ENCODE data around the gene UBE2R2. TPM values are rescaled to one million over a fixed set of nuclear protein-coding genes. Genes with fewer than 3 reads are reported as not detected.
A peak's percentile ranks its signal among the peaks of the same experiment; 100 is the strongest.
"Not testable (repeated sequence)": the region's sequence is repeated elsewhere in the genome, so short reads cannot be mapped to it uniquely, and the experiment has no call there.

UBE2R2 gene
- polyA plus RNA-seq, 10 donors: 36.4 to 47.4 (median 41.6) TPM

DNA sequence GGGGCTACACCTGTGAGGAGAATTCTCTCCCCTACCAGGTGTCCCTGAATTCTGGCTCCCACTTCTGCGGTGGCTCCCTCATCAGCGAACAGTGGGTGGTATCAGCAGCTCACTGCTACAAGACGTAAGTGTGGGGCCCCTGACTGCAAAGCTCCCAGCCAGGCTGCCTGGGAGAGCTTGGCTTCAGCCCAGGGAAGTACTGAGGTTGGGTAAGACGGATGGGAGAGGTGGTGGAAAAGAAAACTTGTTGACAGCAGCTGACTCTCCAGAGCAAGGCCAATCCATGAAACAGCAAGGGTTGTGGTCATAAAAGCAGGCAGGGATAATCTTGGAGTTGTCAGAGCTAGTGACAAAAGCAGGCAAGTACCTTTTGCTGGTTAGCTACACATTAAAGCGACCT, 20.3 kb upstream of the UBE2R2 start:
- DNase-seq: not testable (repeated sequence)

DNA sequence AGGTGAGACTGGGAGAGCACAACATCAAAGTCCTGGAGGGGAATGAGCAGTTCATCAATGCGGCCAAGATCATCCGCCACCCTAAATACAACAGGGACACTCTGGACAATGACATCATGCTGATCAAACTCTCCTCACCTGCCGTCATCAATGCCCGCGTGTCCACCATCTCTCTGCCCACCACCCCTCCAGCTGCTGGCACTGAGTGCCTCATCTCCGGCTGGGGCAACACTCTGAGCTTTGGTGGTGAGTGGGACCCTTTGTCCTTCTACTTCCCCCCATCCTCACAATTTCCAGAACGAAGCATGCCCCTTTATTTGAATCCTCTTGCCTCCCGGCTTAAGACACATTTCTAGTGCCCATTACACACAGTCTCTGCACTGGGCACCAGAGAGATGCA, 19.1 kb upstream of the UBE2R2 start:
- no peak for DNase-seq

DNA sequence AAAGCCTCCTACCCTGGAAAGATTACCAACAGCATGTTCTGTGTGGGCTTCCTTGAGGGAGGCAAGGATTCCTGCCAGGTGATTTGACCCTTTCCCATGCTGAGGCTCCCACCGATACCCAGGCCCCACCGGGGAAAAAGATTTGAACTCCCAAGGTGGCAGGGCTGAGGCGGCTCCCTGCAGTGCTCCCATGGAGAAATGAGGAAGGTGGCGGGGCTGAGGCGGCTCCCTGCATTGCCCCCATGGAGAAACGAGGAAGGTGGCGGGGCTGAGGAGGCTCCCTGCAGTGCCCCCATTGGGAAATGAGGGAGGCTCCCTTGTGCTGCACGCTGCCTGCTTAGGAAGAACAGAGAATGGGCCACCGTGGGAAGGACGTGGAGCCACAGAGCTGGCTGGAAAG, 18.4 kb upstream of the UBE2R2 start:
- no peak for DNase-seq

DNA sequence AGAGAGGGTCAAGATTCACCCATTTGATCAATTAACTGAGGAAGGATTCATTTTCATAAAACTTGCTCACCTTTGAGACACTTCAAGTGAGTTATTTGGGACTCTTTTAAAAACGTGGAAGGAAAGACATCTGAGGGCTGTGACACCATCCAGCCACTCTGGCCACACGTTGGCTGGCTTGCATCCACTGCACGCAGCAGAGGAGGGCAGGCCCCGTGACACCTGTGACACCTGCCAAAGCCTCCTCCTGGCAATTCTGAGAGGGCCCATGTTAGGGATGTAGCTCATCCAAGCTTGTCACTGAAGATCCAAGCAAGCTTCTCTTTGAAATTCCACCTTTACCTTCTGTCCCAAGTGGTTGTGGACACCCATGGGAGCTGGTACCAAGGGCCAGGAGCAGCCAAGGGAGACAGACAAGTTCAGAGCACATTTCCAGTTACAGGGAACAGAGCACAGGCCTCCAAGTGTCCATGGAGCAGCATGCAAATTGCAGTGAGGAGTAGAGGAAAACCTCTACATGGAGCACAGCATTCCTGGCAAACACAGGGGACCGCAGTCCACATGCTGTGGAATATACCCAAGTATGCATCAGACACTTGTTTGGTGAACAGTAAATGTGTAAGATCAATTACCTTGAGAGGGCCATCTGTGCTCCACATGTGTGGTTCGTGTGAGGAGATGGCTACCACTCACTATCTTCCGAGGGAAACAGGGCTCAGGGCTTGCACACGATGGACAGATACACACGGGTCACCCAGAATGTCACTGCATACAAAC, 16.8 kb upstream of the UBE2R2 start:
- DNase-seq: no peak

DNA sequence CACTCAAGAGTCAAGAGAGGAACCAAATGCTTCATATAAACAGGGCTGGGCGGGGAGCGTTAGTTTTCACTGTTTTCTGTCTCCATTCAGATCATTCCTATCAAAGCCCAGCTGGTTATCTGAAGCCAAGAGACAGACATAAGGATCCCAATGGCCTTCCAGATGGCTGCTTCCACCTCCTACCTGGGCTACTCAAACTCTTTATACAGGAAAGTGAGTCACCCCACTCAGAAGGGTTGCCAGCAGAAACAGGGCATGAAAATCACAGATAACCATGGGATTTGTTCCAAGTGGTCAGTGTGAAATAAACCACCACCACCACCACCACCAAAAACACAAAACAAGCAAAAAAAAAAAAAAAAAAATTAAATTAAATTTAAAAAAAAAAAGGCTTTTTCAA, 16.1 kb upstream of the UBE2R2 start:
- DNase-seq: no peak

DNA sequence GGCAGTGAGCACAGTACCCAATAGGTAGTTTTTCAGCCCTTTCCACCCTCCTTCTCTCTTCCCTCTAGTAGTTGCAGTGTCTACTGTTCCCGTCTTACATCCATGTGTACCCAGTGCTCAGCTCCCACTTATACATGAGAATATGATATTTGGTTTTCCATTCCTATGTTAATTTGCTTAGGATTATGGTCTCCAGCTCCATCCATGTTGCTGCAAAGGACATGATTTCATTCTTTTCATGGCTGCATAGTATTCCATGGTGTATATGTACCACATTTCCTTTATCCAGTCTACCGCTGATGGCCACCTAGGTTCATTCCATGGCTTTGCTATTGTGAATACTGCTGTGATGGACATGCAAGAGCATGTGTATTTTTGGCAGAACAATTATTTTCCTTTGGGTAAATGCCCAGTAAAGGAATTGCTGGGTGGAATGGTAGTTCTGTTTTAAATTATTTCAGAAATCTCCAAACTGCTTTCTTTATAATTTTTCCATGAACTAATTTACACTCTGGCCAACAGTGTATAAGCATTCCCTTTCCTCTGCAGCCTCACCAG, 14.9 kb upstream of the UBE2R2 start:
- DNase-seq: not testable (repeated sequence)

DNA sequence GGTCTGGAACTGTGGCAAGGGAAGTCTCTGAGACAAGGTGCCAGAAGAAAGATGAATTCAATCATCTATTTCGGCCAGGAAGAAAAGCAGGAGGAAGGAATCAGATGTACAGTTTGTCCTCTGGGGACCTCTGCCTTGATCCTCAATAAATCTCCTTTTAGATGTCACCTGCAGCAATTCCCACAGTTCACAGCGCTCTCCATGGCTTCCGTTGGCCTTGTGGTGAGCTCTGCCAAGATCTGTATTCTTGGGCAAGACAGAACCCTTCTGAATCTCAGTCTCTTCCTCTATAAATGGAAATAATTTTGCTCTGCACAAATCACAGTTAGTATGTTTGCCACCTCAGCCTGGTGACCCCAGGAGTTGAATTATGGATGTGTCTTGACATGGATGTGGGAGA, 12.8 kb upstream of the UBE2R2 start:
- DNase-seq: not testable (repeated sequence)

DNA sequence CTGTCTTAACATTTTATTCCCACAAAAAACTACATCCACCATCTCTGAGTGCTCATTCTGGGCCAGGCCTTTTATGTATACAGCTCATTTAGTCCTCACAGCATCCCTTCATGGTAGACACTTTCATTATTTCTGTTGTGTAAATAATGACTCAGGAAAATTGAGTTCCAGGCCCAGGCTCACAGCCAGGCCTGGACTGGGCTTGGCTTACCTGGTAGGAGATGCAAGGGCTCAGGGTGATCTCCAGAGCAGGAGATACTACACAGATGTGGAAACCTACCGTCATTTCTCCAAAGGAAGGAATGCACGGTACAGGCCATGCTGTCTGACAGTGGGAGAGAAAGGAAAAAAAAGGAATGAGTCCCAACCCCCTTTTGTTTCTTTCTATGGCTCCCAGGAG, 9.8 kb upstream of the UBE2R2 start:
- not testable (repeated sequence) for DNase-seq

DNA sequence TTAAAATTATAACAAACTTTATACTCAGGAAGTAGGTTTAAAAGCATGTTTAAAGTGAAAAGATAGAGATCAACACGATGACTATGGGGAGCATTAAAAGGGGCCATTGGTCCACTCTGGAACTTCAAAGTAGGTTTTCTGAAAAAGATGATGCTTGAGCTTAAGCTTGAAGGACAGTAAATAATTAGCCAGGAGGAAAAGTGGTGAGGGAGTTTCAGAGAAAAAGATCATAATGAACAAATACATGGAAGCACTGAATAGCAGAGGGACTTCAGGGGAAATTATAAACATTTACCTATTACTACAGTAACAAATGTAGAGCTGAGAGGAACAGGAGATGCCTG, 8.0 kb upstream of the UBE2R2 start:
- DNase-seq: not testable (repeated sequence)

DNA sequence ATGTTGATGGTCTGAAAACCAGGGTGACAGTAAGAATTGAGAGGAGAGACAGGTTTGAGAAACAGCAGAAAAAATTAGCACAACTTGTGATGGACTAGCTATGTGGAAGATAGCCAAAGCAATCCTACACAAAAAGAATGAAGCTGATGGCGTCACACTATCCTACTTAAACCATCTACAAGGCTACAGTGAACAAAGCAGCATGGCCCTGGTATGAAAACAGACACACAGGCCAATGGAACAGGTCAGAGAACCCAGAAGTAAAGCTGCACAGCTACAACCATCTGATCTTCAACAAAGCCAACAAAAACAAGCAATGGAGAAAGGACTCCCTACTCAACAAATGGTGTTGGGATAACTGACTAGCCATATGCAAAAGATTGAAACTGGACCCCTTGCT, 7.5 kb upstream of the UBE2R2 start:
- no peak for DNase-seq

DNA sequence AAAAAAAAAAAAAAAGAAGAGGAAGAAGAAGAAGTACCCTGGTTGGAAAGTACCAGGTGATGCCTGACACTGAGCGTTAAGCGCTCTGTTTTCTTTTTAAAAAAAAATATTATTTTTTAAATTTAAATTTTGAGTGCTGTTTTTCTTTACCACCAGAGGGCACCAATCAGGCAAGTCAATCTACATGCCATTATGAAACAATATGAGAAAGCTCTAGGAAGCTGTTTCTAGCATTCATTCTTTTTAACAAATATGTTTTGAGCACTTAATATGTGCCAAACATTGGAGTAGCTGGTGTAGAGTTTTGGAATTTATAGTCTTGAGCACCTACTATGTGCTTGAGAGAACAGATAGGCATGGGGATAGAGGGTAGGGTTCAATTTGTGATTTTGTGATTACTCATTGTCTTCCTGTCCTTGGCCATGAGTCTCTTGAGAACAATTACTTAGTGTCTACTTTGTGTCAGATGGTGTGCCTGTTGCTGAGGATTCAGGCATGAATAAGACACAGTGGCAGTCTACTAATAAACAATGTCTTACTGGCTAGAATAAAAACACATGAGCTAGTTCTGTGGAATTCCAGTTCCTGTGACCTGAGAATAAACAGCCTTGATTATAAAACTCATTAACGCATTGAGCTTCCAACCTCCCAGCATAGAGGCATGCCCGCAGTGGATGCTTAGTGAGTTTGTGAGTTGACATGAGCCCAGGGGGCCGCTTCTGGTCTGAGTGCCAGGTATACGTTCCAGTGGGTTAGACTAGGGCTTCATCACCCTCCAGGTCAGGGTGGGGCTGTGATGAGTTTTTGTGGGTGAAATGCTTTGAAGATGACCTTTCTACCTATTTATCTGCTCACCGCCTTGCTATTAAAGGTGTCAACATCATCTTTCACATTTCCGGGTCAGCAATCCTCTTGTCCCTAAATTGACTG, 3.0 kb upstream of the UBE2R2 start:
- peak; percentile 32 to 63 (median 40) for DNase-seq

DNA sequence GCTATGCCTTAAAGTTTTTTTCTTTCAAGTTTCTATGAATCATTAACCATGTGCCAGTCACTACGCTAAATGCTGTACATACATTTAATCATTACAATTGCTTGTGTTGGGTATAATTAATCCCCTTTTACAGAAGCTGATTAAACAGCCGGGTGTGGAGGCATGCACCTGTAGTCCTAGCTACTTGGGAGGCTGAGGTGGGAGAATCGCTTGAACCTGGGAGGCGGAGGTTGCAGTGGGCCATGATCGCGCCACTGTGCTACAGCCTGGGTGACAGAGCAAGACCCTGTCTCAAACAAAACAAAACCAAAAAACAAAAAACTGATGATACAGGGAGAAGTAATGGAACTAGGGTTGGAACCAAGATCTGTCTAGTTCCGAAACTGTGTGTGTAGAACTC, 1.2 kb upstream of the UBE2R2 start:
- DNase-seq: no peak

DNA sequence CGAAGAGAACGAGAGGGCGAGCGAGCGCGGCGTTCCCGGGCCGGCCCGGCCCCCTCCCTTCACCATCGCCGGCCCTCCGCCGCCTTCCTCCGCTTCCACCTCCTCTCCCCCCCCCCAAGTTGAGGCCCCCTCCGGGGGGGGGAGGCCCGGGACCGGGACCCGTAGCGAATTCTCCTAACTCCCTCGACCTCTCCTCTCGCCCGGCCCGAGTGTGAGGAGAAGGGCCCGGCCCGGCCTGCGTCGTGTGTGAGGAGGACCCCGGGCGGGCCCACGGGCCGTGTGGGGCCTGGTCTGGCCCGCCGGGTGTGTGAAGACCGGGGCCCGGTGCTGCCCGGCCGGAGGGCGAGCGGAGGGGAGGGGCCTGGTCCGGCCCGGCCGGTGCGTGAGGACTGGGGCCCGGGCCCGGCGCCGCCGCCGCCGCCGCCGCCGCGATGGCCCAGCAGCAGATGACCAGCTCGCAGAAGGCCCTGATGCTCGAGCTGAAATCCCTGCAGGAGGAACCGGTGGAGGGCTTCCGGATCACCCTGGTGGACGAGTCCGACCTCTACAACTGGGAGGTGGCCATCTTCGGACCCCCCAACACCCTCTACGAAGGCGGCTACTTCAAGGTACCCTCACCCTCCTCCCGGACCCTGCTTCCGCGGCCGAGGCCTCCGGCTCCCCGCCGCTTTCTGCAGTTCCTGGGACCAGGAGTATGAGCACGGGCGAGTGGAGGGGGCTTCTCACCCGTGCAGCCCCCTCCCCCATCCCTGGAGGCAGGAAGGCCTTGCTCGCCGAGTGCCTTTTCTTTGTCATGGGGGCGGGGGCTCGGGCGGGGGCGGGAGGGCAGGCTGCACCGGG, 587 bp downstream of the UBE2R2 start:
- peak; percentile 59 to 92 (median 75) for DNase-seq

DNA sequence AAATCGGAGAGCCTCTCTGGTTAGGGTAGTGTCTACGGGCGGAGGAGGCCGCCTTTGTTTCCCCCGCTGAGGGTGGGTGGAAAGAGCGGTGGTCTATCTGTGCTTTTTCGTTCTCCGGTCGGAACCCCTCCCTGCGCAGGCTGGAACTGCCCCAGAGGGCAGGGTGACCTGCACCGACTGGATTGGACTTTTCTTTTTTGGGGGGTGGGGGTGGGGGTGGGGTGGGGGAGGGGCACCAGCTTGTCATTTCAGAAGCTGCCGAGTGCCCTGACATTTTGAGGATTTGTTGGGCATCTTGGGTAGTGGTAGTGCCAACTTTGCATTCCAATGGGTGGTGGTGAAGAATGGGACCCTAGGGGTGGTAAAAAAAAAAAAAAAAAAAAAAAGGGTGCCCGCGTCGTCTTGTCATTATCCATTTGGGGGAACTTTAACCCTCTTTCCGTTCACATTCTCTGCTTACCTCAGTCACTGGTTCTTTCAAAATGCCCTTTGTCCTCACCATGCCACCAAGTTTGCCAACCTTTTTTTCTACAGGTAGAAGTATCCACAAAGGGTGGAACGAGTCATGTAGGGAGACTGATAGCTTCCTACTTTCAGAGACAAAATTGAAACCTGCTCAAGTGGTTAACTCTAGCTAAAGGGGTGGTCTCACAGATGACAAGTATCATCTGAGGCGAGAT, 1.3 kb downstream of the UBE2R2 start:
- peak in 2 of 3 donors; percentile 10 to 55 for DNase-seq

DNA sequence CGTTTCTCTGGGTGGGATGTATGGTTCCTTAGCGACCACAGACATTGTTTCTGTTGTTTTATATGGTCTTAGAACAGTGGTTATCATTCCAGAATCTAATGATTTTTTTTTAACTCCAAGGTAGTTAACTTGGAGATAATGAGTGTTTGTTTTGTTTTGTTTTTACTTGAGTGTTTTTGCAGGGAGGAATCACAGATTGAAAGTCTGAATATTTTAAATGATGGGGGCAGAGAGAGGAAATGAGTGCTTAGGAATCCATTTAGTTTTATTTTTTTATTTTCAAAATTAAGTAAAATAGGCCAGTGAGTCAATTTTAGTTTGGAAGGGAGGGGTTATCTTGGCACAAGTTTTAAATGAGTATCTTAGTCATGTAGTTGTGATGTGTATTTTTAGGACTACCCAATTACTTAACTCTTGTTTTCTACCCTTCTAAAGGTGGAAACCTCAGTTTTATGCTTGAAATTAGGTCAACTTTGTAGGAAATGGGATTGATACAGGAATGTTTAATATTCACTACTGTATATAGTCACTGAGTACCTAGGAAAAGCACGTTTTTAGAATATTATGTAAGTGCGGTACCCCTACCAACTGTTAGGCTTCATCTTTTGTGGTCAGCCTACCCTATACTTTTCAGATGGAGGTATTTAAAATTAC, 2.0 kb downstream of the UBE2R2 start:
- DNase-seq: no peak

DNA sequence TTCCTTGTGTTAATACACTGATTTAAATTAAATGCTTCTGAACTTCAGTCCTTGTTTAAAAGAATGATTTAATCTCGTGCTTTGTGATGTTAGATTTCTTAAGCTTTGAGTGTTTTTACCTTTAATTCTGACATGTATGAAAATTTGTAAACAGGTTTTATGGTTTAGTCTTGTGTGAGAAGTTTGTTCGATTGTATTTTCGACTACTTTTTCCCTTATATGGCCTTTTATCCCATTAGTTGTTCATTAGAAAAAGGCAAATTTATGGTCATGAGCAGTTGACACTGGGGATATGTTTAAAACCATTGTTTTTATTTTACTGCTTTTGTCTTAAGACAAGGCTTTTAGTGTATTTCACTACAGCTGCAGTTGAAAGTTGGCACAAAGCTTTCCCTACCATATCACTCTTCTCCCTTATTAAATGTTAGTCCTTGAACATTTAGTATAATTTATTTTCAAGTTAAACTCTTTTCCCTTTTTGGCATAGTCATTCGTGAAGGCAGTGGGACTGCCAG, 3.3 kb downstream of the UBE2R2 start:
- no peak for DNase-seq

DNA sequence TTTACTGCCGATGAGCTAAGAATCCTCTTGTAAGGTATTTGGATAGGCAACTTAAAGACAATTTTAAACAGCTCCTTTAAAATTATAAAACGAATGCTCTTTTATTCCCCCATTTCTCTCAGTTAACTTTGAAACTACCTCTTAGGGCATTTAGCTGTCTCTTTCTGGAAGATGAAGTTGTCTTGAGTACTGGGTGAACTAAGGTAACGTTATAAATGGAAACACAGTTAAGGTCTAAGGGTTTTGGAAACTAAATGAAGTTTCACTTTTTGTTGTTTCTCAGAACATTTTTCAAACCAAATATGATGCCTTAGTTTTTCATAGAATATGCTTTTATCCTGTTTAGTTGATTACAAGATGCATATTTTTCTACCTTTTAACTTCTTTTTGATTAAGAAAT, 6.8 kb downstream of the UBE2R2 start:
- DNase-seq: no peak

DNA sequence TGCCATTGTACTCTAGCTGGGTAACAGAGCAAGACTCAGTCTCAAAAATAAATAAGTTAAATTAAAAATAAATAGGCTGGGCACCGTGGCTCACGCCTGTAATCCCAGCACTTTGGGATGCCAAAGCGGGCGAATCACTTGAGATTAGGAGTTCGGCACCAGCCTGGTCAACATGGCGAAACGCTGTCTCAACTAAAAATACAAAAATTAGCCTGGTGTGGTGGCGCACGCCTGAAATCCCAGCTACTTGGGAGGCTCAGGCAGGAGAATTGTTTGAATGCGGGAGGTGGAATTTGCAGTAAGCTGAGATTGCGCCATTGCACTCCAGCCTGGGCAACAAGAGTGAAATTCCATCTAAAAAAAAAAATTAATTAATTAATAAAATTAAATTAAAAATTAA, 10.3 kb downstream of the UBE2R2 start:
- not testable (repeated sequence) for DNase-seq

DNA sequence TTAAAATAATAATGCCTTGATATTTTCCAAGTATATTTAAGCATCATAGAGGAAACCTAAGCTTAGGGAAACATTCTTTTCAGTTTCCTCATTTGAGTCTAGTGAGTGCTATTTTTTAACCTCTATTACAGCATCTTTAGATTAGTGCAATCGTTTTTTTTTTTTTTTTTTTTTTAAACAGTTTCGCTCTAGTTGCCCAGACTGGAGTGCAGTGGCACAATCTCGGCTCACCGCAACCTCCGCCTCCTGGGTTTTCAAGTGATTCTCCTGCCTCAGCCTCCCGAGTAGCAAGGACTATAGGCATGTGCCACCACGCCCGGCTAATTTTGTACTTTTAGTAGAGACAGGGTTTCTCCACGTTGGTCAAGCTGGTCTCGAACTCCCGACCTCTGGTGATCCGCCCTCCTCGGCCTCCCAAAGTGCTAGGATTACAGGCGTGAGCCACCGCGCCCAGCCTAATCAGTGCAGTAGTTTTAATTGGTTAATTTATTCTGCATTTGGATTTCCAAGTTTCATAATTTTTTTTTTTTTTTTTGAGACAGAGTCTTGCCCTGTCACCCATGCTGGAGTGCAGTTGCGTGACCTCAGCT, 12.8 kb downstream of the UBE2R2 start:
- DNase-seq: not testable (repeated sequence)
